H1 (cell line): ENCODE measurements around the gene FTCDNL1.

Experiments used
- SAP30 ChIP-seq: fragments of 300-600 bp; sonication (generic); IDR thresholded peaks from 2 replicates; pipeline ENCODE4 v1.7.1; 2012; ENCODE audit warnings: low read length, moderate library complexity, mild to moderate bottlenecking, inconsistent platforms; ENCODE audit not compliant: insufficient read depth, insufficient replicate concordance
- TF ChIP-seq, protein P1 (sequence below), 3 experiments: IDR thresholded peaks; 1 replicate in 2 of 3; 2 replicates in 1 of 3; pipeline versions ENCODE4 v1.5.1 to v1.6.1; 2011; ENCODE audit warnings: low read length in 3 of 3, mild to moderate bottlenecking in 3 of 3, inconsistent platforms in 2 of 3, low read depth in 1 of 3, moderate library complexity in 1 of 3; ENCODE audit not compliant: insufficient read depth in 1 of 3; ENCODE audit errors: control extremely low read depth in 1 of 3

DNA sequence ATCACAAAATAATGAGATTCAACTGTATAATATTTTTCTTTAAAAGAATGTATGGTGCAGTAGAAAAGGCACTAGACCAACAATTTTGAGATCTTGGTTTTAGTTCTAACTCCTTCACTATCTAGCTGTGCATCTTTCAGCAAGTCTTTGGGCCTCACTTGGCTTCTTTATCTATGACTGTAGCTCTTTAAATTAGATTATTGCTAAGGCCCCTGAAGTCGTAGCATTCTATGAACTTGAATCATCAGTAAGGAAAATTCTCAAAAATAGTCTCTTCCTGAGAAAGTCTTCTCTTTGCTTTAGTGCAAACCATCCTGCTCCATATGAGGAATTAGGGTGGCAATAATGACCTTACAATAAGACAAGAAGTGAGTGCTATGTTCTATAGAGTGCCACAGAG lies 140.4 kb downstream of the FTCDNL1 start:
- TF ChIP-seq, protein P1, sequence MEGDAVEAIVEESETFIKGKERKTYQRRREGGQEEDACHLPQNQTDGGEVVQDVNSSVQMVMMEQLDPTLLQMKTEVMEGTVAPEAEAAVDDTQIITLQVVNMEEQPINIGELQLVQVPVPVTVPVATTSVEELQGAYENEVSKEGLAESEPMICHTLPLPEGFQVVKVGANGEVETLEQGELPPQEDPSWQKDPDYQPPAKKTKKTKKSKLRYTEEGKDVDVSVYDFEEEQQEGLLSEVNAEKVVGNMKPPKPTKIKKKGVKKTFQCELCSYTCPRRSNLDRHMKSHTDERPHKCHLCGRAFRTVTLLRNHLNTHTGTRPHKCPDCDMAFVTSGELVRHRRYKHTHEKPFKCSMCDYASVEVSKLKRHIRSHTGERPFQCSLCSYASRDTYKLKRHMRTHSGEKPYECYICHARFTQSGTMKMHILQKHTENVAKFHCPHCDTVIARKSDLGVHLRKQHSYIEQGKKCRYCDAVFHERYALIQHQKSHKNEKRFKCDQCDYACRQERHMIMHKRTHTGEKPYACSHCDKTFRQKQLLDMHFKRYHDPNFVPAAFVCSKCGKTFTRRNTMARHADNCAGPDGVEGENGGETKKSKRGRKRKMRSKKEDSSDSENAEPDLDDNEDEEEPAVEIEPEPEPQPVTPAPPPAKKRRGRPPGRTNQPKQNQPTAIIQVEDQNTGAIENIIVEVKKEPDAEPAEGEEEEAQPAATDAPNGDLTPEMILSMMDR (IDR thresholded peaks at IDR 0.05; ENCODE audit: control extremely low read depth in 1 of 3, insufficient read depth in 1 of 3, low read depth in 1 of 3, low read length in 3 of 3) = no peak
- TF ChIP-seq SAP30 = no peak
